ENCODE results near the gene UVSSA.

DNA sequence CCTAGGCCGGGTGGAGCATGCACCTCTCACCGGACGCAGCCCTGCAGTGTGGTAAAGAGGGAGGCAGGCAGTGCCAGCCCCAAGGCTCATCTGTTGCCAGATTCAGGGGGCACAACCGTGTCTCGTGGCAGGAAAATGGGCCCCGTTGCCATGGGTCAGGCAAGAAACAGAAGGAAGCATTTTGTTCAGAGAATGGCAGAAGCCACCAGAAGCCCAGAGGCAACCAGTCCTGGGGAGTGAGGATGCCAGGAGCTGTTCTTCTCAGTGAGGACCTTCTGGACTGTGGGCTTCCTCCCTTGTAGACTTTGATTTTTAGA, 12.5 kb upstream of the UVSSA start:
- TF ChIP-seq YY1 (IDR thresholded peaks at IDR 0.05; ENCODE audit: insufficient read depth, insufficient read length) (no peak), SUZ12 (IDR thresholded peaks at IDR 0.05; ENCODE audit: extremely low read depth, insufficient read depth, insufficient read length) (no peak)

All from NT2/D1 (cell line).